HG03175 (cell line): ENCODE measurements around the gene GPSM1.
"Not testable (repeated sequence)": the region's sequence is repeated elsewhere in the genome, so short reads cannot be mapped to it uniquely, and the experiment has no call there.

Experiments
- ATAC-seq: cut with Tn5 transposase; IDR thresholded peaks from one replicate; pipeline ENCODE4 v1.9.1; 2021; ENCODE audit warnings: mild to moderate bottlenecking, moderate library complexity; ENCODE audit not compliant: unreplicated experiment

Gene GPSM1

GRCh38 chr9:136392538-136393449 lies 65.5 kb downstream of the GPSM1 start:
- no peak for ATAC-seq

GRCh38 chr9:136393531-136393930 lies 66.2 kb downstream of the GPSM1 start:
- ATAC-seq: no peak

GRCh38 chr9:136394312-136395019 lies 67.1 kb downstream of the GPSM1 start:
- no peak for ATAC-seq

- no peak for ATAC-seq
Observed at GRCh38 chr9:136395020-136395340, 67.6 kb downstream of the GPSM1 start.

- ATAC-seq: no peak
Observed at GRCh38 chr9:136395345-136396218, 68.2 kb downstream of the GPSM1 start.

GRCh38 chr9:136396219-136396515 lies 68.8 kb downstream of the GPSM1 start:
- ATAC-seq: no peak

- ATAC-seq: no peak
Observed at GRCh38 chr9:136397643-136398042, 70.3 kb downstream of the GPSM1 start.

- no peak for ATAC-seq
Observed at GRCh38 chr9:136398286-136398685, 70.9 kb downstream of the GPSM1 start.

- ATAC-seq: no peak
Observed at GRCh38 chr9:136399176-136400037, 72.1 kb downstream of the GPSM1 start.

GRCh38 chr9:136400038-136400834 lies 72.9 kb downstream of the GPSM1 start, which contains the start of gene SNAPC4:
Gene SNAPC4 (minus strand): TSS chr9:136400170. CDS start chr9:136398428, 1,742 bp downstream.
- ATAC-seq: peak; percentile 79

GRCh38 chr9:136401173-136401922 lies 74.0 kb downstream of the GPSM1 start:
- no peak for ATAC-seq

- no peak for ATAC-seq
Observed at GRCh38 chr9:136402067-136402466, 74.7 kb downstream of the GPSM1 start.

- ATAC-seq: no peak
Observed at GRCh38 chr9:136403538-136403914, 76.2 kb downstream of the GPSM1 start.

GRCh38 chr9:136403915-136404800 lies 76.8 kb downstream of the GPSM1 start:
- ATAC-seq: no peak

- ATAC-seq: no peak
Observed at GRCh38 chr9:136404801-136405136, 77.4 kb downstream of the GPSM1 start.

- ATAC-seq: no peak
Observed at GRCh38 chr9:136405481-136405880, 78.1 kb downstream of the GPSM1 start.

- ATAC-seq: not testable (repeated sequence)
Observed at GRCh38 chr9:136405904-136406303, 78.6 kb downstream of the GPSM1 start.

- not testable (repeated sequence) for ATAC-seq
Observed at GRCh38 chr9:136407061-136407460, 79.7 kb downstream of the GPSM1 start.
